HEK293 (cell line): Measurements from ENCODE around the gene RPL10A.

Experiments
- KLF8 ChIP-seq: fragments of 450-650 bp; formaldehyde crosslinking; IDR thresholded peaks from 2 replicates; pipeline ENCODE4 v1.5.1; 2016; ENCODE audit warnings: missing biosample characterization, missing genetic modification characterization
- PRDM1 ChIP-seq: fragments of 450-650 bp; formaldehyde crosslinking; IDR thresholded peaks from 2 replicates; pipeline ENCODE4; 2016; ENCODE audit warnings: missing biosample characterization, missing genetic modification characterization
- ZBTB17 ChIP-seq: fragments of 450-650 bp; formaldehyde crosslinking; IDR thresholded peaks from 2 replicates; pipeline ENCODE4 v1.5.1; 2016; ENCODE audit warnings: missing biosample characterization, missing genetic modification characterization
- ZBTB21 ChIP-seq: fragments of 450-650 bp; formaldehyde crosslinking; IDR thresholded peaks from 2 replicates; pipeline ENCODE4 v1.5.1; 2017; ENCODE audit warnings: missing biosample characterization, missing genetic modification characterization
- ZNF184 ChIP-seq: fragments of 450-650 bp; IDR thresholded peaks from 2 replicates; pipeline ENCODE4 v1.5.1; 2018; ENCODE audit warnings: missing biosample characterization, mild to moderate bottlenecking, missing genetic modification characterization
- ZNF416 ChIP-seq: fragments of 450-650 bp; formaldehyde crosslinking; IDR thresholded peaks from 2 replicates; pipeline ENCODE4 v1.5.1; 2016; ENCODE audit warnings: missing biosample characterization, missing genetic modification characterization
- ZNF473 ChIP-seq: fragments of 450-650 bp; formaldehyde crosslinking; IDR thresholded peaks from 2 replicates; pipeline ENCODE4 v1.5.1; 2017; ENCODE audit warnings: missing biosample characterization, missing genetic modification characterization
- ZNF48 ChIP-seq: fragments of 450-650 bp; formaldehyde crosslinking; IDR thresholded peaks from 2 replicates; pipeline ENCODE4 v1.5.1; 2016; ENCODE audit warnings: missing biosample characterization, missing genetic modification characterization
- ZNF555 ChIP-seq: fragments of 450-650 bp; formaldehyde crosslinking; conservative IDR thresholded peaks from 2 replicates; pipeline ENCODE4 v1.5.1; 2017; ENCODE audit warnings: missing biosample characterization, mild to moderate bottlenecking, missing genetic modification characterization, inconsistent platforms
- ZNF626 ChIP-seq: fragments of 450-650 bp; sonication (Bioruptor Pico); formaldehyde crosslinking; IDR thresholded peaks from 2 replicates; pipeline ENCODE4 v1.5.1; 2018; ENCODE audit warnings: missing biosample characterization, missing genetic modification characterization, inconsistent platforms
- ZNF843 ChIP-seq: fragments of 450-650 bp; formaldehyde crosslinking; IDR thresholded peaks from 2 replicates; pipeline ENCODE4 v1.5.1; 2016; ENCODE audit warnings: missing biosample characterization, missing genetic modification characterization
- TF ChIP-seq, protein P1 (sequence below): fragments of 450-650 bp; IDR thresholded peaks from 2 replicates; pipeline ENCODE4 v1.5.1; 2018; ENCODE audit warnings: missing biosample characterization, missing genetic modification characterization
- TF ChIP-seq, protein P2 (sequence below): fragments of 450-650 bp; formaldehyde crosslinking; IDR thresholded peaks from 2 replicates; pipeline ENCODE4 v1.5.1; 2016; ENCODE audit warnings: missing biosample characterization, missing genetic modification characterization
- TF ChIP-seq, protein P3 (sequence below): fragments of 450-650 bp; formaldehyde crosslinking; IDR thresholded peaks from 2 replicates; pipeline ENCODE4 v1.5.1; 2017; ENCODE audit warnings: missing biosample characterization, missing genetic modification characterization
- TF ChIP-seq, protein P4 (sequence below): fragments of 450-650 bp; formaldehyde crosslinking; IDR thresholded peaks from 2 replicates; pipeline ENCODE4 v1.5.1; 2016; ENCODE audit warnings: missing biosample characterization, missing genetic modification characterization
- TF ChIP-seq, protein P5 (sequence below): fragments of 450-650 bp; formaldehyde crosslinking; IDR thresholded peaks from 2 replicates; pipeline ENCODE4 v1.5.1; 2016; ENCODE audit warnings: missing biosample characterization, missing genetic modification characterization
- TF ChIP-seq, protein P6 (sequence below): fragments of 450-650 bp; formaldehyde crosslinking; IDR thresholded peaks from 2 replicates; pipeline ENCODE4 v1.5.1; 2016; ENCODE audit warnings: missing biosample characterization, missing genetic modification characterization
- TF ChIP-seq, protein P7 (sequence below): fragments of 450-650 bp; formaldehyde crosslinking; IDR thresholded peaks from 2 replicates; pipeline ENCODE4 v1.5.1; 2016; ENCODE audit warnings: missing biosample characterization, missing genetic modification characterization
- TF ChIP-seq, protein P8 (sequence below): fragments of 450-650 bp; formaldehyde crosslinking; IDR thresholded peaks from 2 replicates; pipeline ENCODE4 v1.5.1; 2016; ENCODE audit warnings: missing biosample characterization, missing genetic modification characterization
- TF ChIP-seq, protein P9 (sequence below): fragments of 450-650 bp; formaldehyde crosslinking; conservative IDR thresholded peaks from 2 replicates; pipeline ENCODE4 v1.5.1; 2016; ENCODE audit warnings: low read depth, missing biosample characterization, missing genetic modification characterization

The RPL10A gene

DNA sequence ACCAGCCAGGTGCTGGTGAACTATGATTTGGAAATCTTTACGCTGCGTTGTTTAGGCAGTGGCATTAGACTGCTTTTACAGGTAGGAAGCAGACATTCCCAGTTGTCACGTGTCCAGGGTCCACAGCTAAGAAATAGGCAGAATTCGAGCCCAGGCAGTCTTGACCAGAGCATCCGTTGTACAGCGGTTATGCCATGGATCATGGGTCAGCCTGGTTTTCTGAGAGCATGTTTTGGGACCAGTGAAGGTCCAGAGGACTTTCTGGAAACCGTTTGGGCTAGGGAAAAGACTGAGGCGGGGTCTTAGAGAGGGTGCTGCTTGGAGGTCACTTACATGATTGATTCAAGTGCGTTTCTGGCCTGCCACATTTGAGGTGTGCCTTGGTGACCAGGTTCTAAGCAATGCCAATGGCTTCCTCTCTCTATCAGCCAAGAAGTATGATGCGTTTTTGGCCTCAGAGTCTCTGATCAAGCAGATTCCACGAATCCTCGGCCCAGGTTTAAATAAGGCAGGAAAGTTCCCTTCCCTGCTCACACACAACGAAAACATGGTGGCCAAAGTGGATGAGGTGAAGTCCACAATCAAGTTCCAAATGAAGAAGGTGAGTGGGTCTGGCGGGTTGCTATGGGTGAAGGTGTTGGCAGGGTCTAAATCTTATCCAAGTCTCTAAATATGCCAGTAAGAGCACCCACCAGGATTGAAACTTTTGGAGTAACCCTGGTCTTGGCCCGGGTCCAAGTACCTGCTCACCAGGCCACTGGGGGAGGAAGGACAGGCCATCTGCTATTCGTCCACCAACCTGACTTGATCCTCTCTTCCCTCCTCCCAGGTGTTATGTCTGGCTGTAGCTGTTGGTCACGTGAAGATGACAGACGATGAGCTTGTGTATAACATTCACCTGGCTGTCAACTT, 1.8 kb downstream of the RPL10A start (continued):
- TF ChIP-seq, protein P1, sequence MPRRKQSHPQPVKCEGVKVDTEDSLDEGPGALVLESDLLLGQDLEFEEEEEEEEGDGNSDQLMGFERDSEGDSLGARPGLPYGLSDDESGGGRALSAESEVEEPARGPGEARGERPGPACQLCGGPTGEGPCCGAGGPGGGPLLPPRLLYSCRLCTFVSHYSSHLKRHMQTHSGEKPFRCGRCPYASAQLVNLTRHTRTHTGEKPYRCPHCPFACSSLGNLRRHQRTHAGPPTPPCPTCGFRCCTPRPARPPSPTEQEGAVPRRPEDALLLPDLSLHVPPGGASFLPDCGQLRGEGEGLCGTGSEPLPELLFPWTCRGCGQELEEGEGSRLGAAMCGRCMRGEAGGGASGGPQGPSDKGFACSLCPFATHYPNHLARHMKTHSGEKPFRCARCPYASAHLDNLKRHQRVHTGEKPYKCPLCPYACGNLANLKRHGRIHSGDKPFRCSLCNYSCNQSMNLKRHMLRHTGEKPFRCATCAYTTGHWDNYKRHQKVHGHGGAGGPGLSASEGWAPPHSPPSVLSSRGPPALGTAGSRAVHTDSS (tag by site-specific recombination): peak; percentile 16; the same call in 1 of the 2 replicates
- TF ChIP-seq PRDM1 (tag by site-specific recombination) (no peak), ZNF416 (tag by site-specific recombination) (no peak), ZNF626 (tag by site-specific recombination) (no peak), ZNF843 (tag by site-specific recombination) (no peak), ZNF555 (no peak), KLF8 (tag by site-specific recombination) (peak; percentile 37; the same call in 1 of the 2 replicates), ZBTB21 (tag by site-specific recombination) (no peak), ZNF184 (tag by site-specific recombination) (peak; percentile 27; the same call in 1 of the 2 replicates), ZNF48 (no peak), ZNF473 (tag by site-specific recombination) (no peak), ZBTB17 (peak; percentile 33; the same call in 1 of the 2 replicates)
- TF ChIP-seq, protein P2, sequence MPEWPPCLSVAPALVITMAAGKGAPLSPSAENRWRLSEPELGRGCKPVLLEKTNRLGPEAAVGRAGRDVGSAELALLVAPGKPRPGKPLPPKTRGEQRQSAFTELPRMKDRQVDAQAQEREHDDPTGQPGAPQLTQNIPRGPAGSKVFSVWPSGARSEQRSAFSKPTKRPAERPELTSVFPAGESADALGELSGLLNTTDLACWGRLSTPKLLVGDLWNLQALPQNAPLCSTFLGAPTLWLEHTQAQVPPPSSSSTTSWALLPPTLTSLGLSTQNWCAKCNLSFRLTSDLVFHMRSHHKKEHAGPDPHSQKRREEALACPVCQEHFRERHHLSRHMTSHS (tag by site-specific recombination): no peak
- TF ChIP-seq, protein P3, sequence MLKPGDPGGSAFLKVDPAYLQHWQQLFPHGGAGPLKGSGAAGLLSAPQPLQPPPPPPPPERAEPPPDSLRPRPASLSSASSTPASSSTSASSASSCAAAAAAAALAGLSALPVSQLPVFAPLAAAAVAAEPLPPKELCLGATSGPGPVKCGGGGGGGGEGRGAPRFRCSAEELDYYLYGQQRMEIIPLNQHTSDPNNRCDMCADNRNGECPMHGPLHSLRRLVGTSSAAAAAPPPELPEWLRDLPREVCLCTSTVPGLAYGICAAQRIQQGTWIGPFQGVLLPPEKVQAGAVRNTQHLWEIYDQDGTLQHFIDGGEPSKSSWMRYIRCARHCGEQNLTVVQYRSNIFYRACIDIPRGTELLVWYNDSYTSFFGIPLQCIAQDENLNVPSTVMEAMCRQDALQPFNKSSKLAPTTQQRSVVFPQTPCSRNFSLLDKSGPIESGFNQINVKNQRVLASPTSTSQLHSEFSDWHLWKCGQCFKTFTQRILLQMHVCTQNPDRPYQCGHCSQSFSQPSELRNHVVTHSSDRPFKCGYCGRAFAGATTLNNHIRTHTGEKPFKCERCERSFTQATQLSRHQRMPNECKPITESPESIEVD: no peak
- TF ChIP-seq, protein P4, sequence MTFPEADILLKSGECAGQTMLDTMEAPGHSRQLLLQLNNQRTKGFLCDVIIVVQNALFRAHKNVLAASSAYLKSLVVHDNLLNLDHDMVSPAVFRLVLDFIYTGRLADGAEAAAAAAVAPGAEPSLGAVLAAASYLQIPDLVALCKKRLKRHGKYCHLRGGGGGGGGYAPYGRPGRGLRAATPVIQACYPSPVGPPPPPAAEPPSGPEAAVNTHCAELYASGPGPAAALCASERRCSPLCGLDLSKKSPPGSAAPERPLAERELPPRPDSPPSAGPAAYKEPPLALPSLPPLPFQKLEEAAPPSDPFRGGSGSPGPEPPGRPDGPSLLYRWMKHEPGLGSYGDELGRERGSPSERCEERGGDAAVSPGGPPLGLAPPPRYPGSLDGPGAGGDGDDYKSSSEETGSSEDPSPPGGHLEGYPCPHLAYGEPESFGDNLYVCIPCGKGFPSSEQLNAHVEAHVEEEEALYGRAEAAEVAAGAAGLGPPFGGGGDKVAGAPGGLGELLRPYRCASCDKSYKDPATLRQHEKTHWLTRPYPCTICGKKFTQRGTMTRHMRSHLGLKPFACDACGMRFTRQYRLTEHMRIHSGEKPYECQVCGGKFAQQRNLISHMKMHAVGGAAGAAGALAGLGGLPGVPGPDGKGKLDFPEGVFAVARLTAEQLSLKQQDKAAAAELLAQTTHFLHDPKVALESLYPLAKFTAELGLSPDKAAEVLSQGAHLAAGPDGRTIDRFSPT (tag by site-specific recombination): 0 out of 2 replicates have a peak, but pooled peaks have one; percentile 32
- TF ChIP-seq, protein P5, sequence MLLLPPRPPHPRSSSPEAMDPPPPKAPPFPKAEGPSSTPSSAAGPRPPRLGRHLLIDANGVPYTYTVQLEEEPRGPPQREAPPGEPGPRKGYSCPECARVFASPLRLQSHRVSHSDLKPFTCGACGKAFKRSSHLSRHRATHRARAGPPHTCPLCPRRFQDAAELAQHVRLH (tag by site-specific recombination): no peak
- TF ChIP-seq, protein P6, sequence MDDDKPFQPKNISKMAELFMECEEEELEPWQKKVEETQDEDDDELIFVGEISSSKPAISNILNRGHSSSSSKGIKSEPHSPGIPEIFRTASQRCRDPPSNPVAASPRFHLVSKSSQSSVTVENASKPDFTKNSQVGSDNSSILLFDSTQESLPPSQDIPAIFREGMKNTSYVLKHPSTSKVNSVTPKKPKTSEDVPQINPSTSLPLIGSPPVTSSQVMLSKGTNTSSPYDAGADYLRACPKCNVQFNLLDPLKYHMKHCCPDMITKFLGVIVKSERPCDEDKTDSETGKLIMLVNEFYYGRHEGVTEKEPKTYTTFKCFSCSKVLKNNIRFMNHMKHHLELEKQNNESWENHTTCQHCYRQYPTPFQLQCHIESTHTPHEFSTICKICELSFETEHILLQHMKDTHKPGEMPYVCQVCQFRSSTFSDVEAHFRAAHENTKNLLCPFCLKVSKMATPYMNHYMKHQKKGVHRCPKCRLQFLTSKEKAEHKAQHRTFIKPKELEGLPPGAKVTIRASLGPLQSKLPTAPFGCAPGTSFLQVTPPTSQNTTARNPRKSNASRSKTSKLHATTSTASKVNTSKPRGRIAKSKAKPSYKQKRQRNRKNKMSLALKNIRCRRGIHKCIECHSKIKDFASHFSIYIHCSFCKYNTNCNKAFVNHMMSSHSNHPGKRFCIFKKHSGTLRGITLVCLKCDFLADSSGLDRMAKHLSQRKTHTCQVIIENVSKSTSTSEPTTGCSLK: no peak
- TF ChIP-seq, protein P7, sequence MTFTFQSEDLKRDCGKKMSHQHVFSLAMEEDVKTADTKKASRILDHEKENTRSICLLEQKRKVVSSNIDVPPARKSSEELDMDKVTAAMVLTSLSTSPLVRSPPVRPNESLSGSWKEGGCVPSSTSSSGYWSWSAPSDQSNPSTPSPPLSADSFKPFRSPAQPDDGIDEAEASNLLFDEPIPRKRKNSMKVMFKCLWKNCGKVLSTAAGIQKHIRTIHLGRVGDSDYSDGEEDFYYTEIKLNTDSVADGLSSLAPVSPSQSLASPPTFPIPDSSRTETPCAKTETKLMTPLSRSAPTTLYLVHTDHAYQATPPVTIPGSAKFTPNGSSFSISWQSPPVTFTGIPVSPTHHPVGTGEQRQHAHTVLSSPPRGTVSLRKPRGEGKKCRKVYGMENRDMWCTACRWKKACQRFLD (tag by site-specific recombination): no peak
- TF ChIP-seq, protein P8, sequence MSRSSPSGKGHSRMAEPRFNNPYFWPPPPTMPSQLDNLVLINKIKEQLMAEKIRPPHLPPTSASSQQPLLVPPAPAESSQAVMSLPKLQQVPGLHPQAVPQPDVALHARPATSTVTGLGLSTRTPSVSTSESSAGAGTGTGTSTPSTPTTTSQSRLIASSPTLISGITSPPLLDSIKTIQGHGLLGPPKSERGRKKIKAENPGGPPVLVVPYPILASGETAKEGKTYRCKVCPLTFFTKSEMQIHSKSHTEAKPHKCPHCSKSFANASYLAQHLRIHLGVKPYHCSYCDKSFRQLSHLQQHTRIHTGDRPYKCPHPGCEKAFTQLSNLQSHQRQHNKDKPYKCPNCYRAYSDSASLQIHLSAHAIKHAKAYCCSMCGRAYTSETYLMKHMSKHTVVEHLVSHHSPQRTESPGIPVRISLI: no peak
- TF ChIP-seq, protein P9, sequence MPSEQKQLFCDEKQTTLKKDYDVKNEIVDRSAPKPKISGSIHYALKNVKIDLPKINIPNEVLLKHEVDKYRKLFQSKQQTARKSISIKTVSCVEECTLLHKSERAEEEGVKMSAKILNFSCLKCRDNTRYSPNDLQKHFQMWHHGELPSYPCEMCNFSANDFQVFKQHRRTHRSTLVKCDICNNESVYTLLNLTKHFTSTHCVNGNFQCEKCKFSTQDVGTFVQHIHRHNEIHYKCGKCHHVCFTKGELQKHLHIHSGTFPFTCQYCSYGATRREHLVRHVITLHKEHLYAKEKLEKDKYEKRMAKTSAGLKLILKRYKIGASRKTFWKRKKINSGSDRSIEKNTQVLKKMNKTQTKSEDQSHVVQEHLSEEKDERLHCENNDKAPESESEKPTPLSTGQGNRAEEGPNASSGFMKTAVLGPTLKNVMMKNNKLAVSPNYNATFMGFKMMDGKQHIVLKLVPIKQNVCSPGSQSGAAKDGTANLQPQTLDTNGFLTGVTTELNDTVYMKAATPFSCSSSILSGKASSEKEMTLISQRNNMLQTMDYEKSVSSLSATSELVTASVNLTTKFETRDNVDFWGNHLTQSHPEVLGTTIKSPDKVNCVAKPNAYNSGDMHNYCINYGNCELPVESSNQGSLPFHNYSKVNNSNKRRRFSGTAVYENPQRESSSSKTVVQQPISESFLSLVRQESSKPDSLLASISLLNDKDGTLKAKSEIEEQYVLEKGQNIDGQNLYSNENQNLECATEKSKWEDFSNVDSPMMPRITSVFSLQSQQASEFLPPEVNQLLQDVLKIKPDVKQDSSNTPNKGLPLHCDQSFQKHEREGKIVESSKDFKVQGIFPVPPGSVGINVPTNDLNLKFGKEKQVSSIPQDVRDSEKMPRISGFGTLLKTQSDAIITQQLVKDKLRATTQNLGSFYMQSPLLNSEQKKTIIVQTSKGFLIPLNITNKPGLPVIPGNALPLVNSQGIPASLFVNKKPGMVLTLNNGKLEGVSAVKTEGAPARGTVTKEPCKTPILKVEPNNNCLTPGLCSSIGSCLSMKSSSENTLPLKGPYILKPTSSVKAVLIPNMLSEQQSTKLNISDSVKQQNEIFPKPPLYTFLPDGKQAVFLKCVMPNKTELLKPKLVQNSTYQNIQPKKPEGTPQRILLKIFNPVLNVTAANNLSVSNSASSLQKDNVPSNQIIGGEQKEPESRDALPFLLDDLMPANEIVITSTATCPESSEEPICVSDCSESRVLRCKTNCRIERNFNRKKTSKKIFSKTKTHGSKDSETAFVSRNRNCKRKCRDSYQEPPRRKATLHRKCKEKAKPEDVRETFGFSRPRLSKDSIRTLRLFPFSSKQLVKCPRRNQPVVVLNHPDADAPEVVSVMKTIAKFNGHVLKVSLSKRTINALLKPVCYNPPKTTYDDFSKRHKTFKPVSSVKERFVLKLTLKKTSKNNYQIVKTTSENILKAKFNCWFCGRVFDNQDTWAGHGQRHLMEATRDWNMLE (tag by site-specific recombination): no peak
